GM12875 (cell line): ENCODE data around the gene ARHGAP40.

ENCODE experiments used
- H3K4me3 ChIP-seq: one replicate; pipeline ENCODE4 v1.5.1; 2011; ENCODE audit warnings: low read depth, low read length, control low read depth
- CTCF ChIP-seq: IDR thresholded peaks from 2 replicates; pipeline ENCODE4 v1.5.1; 2011; ENCODE audit warnings: low read depth, mild to moderate bottlenecking, control low read depth, inconsistent platforms, low read length, moderate library complexity, borderline replicate concordance; ENCODE audit not compliant: insufficient read depth

ARHGAP40 gene

GRCh38 chr20:38650010-38650409 is 48.4 kb downstream of the ARHGAP40 start:
- no peak for TF ChIP-seq CTCF

GRCh38 chr20:38651154-38651553 is 49.5 kb downstream of the ARHGAP40 start:
- H3K4me3 ChIP-seq: no peak overlapping the region
- TF ChIP-seq CTCF: no peak

More at GRCh38 chr20:38650010-38650409, 48.4 kb downstream of the ARHGAP40 start:
- H3K4me3 ChIP-seq: no peak overlapping the region

GRCh38 chr20:38651562-38651961 is 50.0 kb downstream of the ARHGAP40 start:
- TF ChIP-seq CTCF: no peak

GRCh38 chr20:38652995-38653394 is 51.4 kb downstream of the ARHGAP40 start:
- no peak overlapping the region for H3K4me3 ChIP-seq
- TF ChIP-seq CTCF: no peak

More at GRCh38 chr20:38651562-38651961, 50.0 kb downstream of the ARHGAP40 start:
- no peak overlapping the region for H3K4me3 ChIP-seq

- no peak for TF ChIP-seq CTCF
- no peak overlapping the region for H3K4me3 ChIP-seq
Measured at GRCh38 chr20:38657390-38657789, 55.8 kb downstream of the ARHGAP40 start.

- peak; percentile 78 for TF ChIP-seq CTCF
- no peak overlapping the region for H3K4me3 ChIP-seq
Measured at GRCh38 chr20:38658879-38659596, 57.4 kb downstream of the ARHGAP40 start.

- H3K4me3 ChIP-seq: no peak overlapping the region
- TF ChIP-seq CTCF: no peak
Measured at GRCh38 chr20:38659597-38659880, 57.9 kb downstream of the ARHGAP40 start.
